PC-3 (cell line): ENCODE data around the gene OTOS. TPM values are rescaled to one million over a fixed set of nuclear protein-coding genes. Genes with fewer than 3 reads are reported as not detected.

Experiments
- ATAC-seq: fragments of 200-7000 bp; cut with Tn5 transposase; 2 replicates; pipeline ENCODE4 v1.9.1; 2020; ENCODE audit warnings: mild to moderate bottlenecking, moderate library complexity
- BruUV-seq: library from RNA; stranded (reverse); fragments of 400-500 nt; replicated peaks from 2 replicates; lab custom pipeline; 2021; lab: Mats Ljungman, UMichigan
- CTCF ChIA-PET: fragments of 300-600 bp; sonication (Branson Sonifier 250); formaldehyde crosslinking; loops from one replicate; lab custom pipeline; 2022; ENCODE audit warnings: antibody characterized with exemption; lab: Charles Lee
- POLR2A ChIA-PET: fragments of 300-600 bp; sonication (Branson Sonifier 250); formaldehyde crosslinking; loops from one replicate; lab custom pipeline; 2022; ENCODE audit warnings: antibody characterized with exemption; ENCODE audit not compliant: unreplicated experiment; lab: Charles Lee
- DNase-seq: peaks from one replicate; pipeline ENCODE4 v3.0.0-alpha.2; 2015
- H2AFZ ChIP-seq: fragments of 300-600 bp; sonication (generic); 2 replicates; pipeline ENCODE4 v1.6.0; 2016; ENCODE audit warnings: antibody characterized with exemption, low read length
- H3F3A ChIP-seq: fragments of 300-600 bp; sonication (generic); one replicate; pipeline ENCODE4 v1.6.0; 2017; ENCODE audit warnings: antibody characterized with exemption, low read length, control low read depth, mild to moderate bottlenecking; ENCODE audit not compliant: unreplicated experiment
- H3K27ac ChIP-seq: fragments of 300-600 bp; sonication (generic); 2 replicates; pipeline ENCODE4 v1.5.1; 2016; ENCODE audit warnings: mild to moderate bottlenecking, low read length
- H3K27me3 ChIP-seq: fragments of 300-600 bp; sonication (generic); 2 replicates; pipeline ENCODE4 v1.6.1; 2016; ENCODE audit warnings: low read length, mixed read lengths
- H3K36me3 ChIP-seq: fragments of 300-600 bp; sonication (generic); 2 replicates; pipeline ENCODE4 v1.6.1; 2016; ENCODE audit warnings: low read depth, mixed run types, low read length, mixed read lengths
- H3K4me1 ChIP-seq: fragments of 300-600 bp; sonication (generic); 2 replicates; pipeline ENCODE4 v1.5.1; 2016; ENCODE audit warnings: low read length; ENCODE audit not compliant: insufficient read depth
- H3K4me2 ChIP-seq: fragments of 300-600 bp; sonication (generic); 2 replicates; pipeline ENCODE4 v1.6.0; 2016; ENCODE audit warnings: low read length
- H3K4me3 ChIP-seq: fragments of 300-600 bp; sonication (generic); 2 replicates; pipeline ENCODE4 v1.5.1; 2016; ENCODE audit warnings: mild to moderate bottlenecking, low read length, mixed read lengths
- H3K79me2 ChIP-seq: fragments of 300-600 bp; sonication (generic); 2 replicates; pipeline ENCODE4 v1.6.1; 2017; ENCODE audit warnings: low read length, mixed read lengths
- H3K9ac ChIP-seq: fragments of 300-600 bp; sonication (generic); 2 replicates; pipeline ENCODE4 v1.6.0; 2016; ENCODE audit warnings: mild to moderate bottlenecking, low read length
- H3K9me2 ChIP-seq: fragments of 300-600 bp; sonication (generic); replicated peaks from 2 replicates; pipeline ENCODE4 v1.6.1; 2016; ENCODE audit warnings: mixed run types, low read length, mixed read lengths
- H3K9me3 ChIP-seq: fragments of 300-600 bp; sonication (generic); 2 replicates; pipeline ENCODE4 v1.6.1; 2016; ENCODE audit warnings: low read length, mixed read lengths
- H4K20me1 ChIP-seq: fragments of 300-600 bp; sonication (generic); 2 replicates; pipeline ENCODE4 v1.6.1; 2016; ENCODE audit warnings: low read length, mixed read lengths
- EZH2 ChIP-seq: fragments of 300-600 bp; sonication (generic); IDR thresholded peaks from one replicate; pipeline ENCODE4 v1.6.1; 2017; ENCODE audit warnings: antibody characterized with exemption, mild to moderate bottlenecking, low read length; ENCODE audit not compliant: unreplicated experiment
- EZH2phosphoT487 ChIP-seq: fragments of 300-600 bp; sonication (generic); IDR thresholded peaks from 2 replicates; pipeline ENCODE4 v1.6.1; 2018; ENCODE audit warnings: mild to moderate bottlenecking, antibody characterized with exemption, low read length, borderline replicate concordance
- intact Hi-C: fragments of 100-400 bp; cut with micrococcal nuclease; formaldehyde crosslinking; loops from 2 replicates; pipeline ENCODE4 v1.9.0; 2023
- total RNA-seq: library from RNA; depleted of rRNA; stranded (reverse); fragments of >200 nt; gene quantifications from 2 replicates; pipeline ENCODE4 v1.2.3, GENCODE V29; 2014
- TF ChIP-seq, protein P1 (sequence below): fragments of 300-600 bp; sonication (generic); conservative IDR thresholded peaks from 2 replicates; pipeline ENCODE4 v1.5.1; 2017; ENCODE audit warnings: antibody characterized with exemption, low read depth, mild to moderate bottlenecking, low read length

OTOS gene
- total RNA-seq, 1 experiment from 2014 or later, result not detected

DNA sequence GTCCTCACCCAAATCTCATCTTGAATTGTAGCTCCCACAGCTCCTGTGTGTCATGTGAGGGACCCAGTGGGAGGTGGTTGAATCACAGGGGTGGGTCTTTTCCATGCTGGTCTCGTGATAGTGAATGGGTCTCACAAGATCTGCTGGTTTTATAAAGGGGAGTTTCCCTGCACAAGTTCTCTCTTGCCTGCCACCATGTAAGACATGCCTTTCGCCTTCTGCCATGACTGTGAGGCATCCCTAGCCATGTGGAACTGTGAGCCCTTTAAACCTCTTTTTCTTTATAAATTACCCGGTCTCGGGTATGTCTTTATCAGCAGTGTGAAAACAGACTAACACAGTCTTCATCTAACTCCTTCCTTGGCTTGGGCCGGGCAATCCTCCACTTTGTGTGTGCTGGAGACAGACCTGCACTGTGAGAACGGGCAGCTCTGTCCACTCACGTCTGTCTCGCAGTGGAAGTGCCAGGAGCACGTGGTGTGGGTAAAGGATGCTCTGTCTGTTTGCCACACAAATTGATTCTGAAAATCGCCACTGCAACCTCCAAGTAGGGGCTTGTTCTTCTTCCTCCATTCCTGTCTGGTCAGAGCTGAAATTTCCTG is 47.6 kb upstream of the OTOS start:
- ChIA-PET POLR2A (interaction anchor here (0.7 kb wide), 1 partner anchor 186 kb away, joined by 9 read pairs; no protein-coding TSS in a partner anchor), CTCF (no interaction called here)
- TF ChIP-seq, protein P1, sequence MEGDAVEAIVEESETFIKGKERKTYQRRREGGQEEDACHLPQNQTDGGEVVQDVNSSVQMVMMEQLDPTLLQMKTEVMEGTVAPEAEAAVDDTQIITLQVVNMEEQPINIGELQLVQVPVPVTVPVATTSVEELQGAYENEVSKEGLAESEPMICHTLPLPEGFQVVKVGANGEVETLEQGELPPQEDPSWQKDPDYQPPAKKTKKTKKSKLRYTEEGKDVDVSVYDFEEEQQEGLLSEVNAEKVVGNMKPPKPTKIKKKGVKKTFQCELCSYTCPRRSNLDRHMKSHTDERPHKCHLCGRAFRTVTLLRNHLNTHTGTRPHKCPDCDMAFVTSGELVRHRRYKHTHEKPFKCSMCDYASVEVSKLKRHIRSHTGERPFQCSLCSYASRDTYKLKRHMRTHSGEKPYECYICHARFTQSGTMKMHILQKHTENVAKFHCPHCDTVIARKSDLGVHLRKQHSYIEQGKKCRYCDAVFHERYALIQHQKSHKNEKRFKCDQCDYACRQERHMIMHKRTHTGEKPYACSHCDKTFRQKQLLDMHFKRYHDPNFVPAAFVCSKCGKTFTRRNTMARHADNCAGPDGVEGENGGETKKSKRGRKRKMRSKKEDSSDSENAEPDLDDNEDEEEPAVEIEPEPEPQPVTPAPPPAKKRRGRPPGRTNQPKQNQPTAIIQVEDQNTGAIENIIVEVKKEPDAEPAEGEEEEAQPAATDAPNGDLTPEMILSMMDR, result no peak
- TF ChIP-seq EZH2phosphoT487 (no peak), EZH2 (no peak)
- intact Hi-C loops, result no loop called here
- H3K36me3 ChIP-seq, result no peaks in the 10 kb centered on the region
- H3K9me2 ChIP-seq, result no peaks in the 10 kb centered on the region
- no peak overlapping the region for H3K27ac ChIP-seq
- DNase-seq, result no peak
- no peaks in the 10 kb centered on the region for H3K4me1 ChIP-seq
- peaks cover 4% of the 10 kb centered on the region; the same call in 1 of the 2 replicates for H3K9me3 ChIP-seq
- no peak overlapping the region for H2AFZ ChIP-seq
- no peak overlapping the region for H3K4me2 ChIP-seq
- H3K79me2 ChIP-seq, result no peaks in the 10 kb centered on the region
- BruUV-seq, result no TSS peak
- no peaks in the 10 kb centered on the region for H3F3A ChIP-seq
- no peak overlapping the region for H3K9ac ChIP-seq
- no peaks in the 10 kb centered on the region for H4K20me1 ChIP-seq
- no peak overlapping the region for H3K4me3 ChIP-seq
- peaks cover 99% of the 10 kb centered on the region for H3K27me3 ChIP-seq
- ATAC-seq, result no peak

DNA sequence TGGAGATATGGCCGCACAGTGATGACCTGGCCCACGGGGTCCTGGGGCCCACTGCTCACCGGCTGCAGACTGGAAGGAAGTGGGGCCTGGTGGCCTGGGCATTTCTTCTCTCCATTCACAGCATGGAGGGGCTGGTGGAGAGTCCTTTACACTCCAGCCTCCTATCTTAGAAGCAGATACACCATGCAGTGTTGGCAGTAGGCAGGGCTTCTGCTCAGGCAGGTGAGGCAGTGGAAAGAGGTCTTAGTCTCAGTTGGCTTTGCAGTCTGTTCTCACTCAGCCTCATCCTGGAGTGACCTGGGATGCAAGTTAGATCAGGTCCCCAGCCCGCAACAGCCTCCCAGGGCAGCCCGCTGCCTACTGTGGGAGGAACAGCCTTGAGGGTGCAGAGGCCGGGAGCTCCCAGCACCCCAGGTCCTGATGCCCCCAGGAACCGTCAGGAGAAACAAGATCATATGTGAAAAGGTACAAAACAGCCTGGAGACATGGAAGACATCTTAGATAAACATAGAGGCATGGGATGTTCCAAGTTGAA is 45.8 kb upstream of the OTOS start:
- Histone ChIP-seq H3K9ac (no peak overlapping the region), H3K27ac (no peak overlapping the region), H3K27me3 (peaks cover 99% of the 10 kb centered on the region), H3K36me3 (no peaks in the 10 kb centered on the region), H2AFZ (no peak overlapping the region), H3K4me1 (no peaks in the 10 kb centered on the region), H3K9me2 (no peaks in the 10 kb centered on the region), H3K4me2 (no peak overlapping the region), H3K79me2 (no peaks in the 10 kb centered on the region), H3F3A (no peaks in the 10 kb centered on the region), H3K9me3 (peaks cover 4% of the 10 kb centered on the region; the same call in 1 of the 2 replicates), H4K20me1 (no peaks in the 10 kb centered on the region), H3K4me3 (no peak overlapping the region)
- intact Hi-C loops, result no loop called here
- BruUV-seq, result no TSS peak
- POLR2A ChIA-PET, result no interaction called here
- DNase-seq, result no peak
- CTCF ChIA-PET, result no interaction called here
- ATAC-seq, result no peak
- TF ChIP-seq, protein P1, result no peak
- TF ChIP-seq EZH2 (no peak), EZH2phosphoT487 (no peak)

DNA sequence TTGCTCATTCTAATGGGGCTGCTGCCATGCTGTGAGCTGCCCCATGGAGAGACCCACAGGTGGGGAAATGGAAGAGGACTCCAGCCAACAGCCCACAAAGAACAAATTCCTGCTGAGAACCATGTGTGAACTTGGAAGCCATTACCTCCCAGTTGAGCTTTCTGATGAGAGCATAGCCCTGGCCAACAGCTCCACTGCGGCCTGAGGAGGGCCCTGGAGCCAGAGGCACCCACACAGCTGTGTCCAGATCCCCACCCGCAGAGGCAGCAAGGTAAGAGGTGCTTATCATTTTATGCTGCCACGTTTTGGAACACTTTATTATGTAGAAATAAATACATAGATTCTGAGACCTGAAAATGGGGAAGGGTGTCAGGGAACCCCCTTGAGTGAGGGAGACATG is 44.2 kb upstream of the OTOS start:
- ChIA-PET POLR2A (no interaction called here), CTCF (no interaction called here)
- H3K9me2 ChIP-seq, result no peaks in the 10 kb centered on the region
- no peaks in the 10 kb centered on the region for H3K36me3 ChIP-seq
- H3K9me3 ChIP-seq, result peaks cover 4% of the 10 kb centered on the region; the same call in 1 of the 2 replicates
- no peak overlapping the region for H3K27ac ChIP-seq
- H3K4me1 ChIP-seq, result no peaks in the 10 kb centered on the region
- no peaks in the 10 kb centered on the region for H3K79me2 ChIP-seq
- H3K27me3 ChIP-seq, result peaks cover 94% of the 10 kb centered on the region
- BruUV-seq, result no TSS peak
- no peak overlapping the region for H3K9ac ChIP-seq
- no peak overlapping the region for H3K4me2 ChIP-seq
- no peak for ATAC-seq
- H3F3A ChIP-seq, result no peaks in the 10 kb centered on the region
- no peak for DNase-seq
- H2AFZ ChIP-seq, result no peak overlapping the region
- intact Hi-C loops, result no loop called here
- TF ChIP-seq, protein P1, result no peak
- TF ChIP-seq EZH2phosphoT487 (no peak), EZH2 (no peak)
- no peak overlapping the region for H3K4me3 ChIP-seq
- H4K20me1 ChIP-seq, result no peaks in the 10 kb centered on the region
